GM15510 (cell line): ENCODE results near the gene ENDOV.
A peak's percentile ranks its signal among the peaks of the same experiment; 100 is the strongest.

Experiments used
- POLR2A ChIP-seq: IDR thresholded peaks from 3 replicates; pipeline ENCODE4 v1.6.1; 2011; ENCODE audit warnings: borderline replicate concordance; ENCODE audit not compliant: insufficient read length; ENCODE audit errors: extremely low read depth

ENDOV gene

GRCh38 chr17:80414803-80415625, at the start of gene ENDOV:
Gene ENDOV (plus strand): TSS chr17:80415167. CDS start chr17:80415195, 28 bp downstream.
- peak; percentile 71 for TF ChIP-seq POLR2A

GRCh38 chr17:80365983-80366382, 49.0 kb upstream of the ENDOV start:
- no peak for TF ChIP-seq POLR2A

- TF ChIP-seq POLR2A: no peak
Observed at GRCh38 chr17:80367503-80367902, 47.5 kb upstream of the ENDOV start.

- no peak for TF ChIP-seq POLR2A
Observed at GRCh38 chr17:80371196-80371595, 43.8 kb upstream of the ENDOV start.

DNA sequence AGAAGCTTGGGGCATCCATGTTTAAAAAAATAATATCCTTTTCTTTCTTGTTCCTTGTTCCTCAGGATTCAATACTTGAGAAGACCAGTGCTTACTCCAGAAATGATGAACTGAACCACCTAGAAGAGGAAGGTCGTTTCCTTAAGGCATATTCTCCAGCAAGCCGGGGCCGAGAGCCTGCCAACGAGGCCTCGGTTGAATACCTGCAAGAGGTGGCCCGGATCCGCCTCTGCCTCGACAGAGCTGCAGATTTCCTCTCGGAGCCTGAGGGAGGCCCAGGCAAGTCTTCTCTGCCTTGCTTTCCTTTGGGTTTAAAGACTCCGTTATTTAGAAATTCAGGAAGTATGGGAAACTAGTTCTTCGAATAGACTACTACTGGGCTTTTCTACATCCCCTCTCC, 42.5 kb upstream of the ENDOV start:
- no peak for TF ChIP-seq POLR2A

- no peak for TF ChIP-seq POLR2A
Observed at GRCh38 chr17:80372922-80373570, 41.9 kb upstream of the ENDOV start.

GRCh38 chr17:80374039-80374731, 40.8 kb upstream of the ENDOV start:
- no peak for TF ChIP-seq POLR2A

- TF ChIP-seq POLR2A: no peak
Observed at GRCh38 chr17:80374732-80375585, 40.0 kb upstream of the ENDOV start.

DNA sequence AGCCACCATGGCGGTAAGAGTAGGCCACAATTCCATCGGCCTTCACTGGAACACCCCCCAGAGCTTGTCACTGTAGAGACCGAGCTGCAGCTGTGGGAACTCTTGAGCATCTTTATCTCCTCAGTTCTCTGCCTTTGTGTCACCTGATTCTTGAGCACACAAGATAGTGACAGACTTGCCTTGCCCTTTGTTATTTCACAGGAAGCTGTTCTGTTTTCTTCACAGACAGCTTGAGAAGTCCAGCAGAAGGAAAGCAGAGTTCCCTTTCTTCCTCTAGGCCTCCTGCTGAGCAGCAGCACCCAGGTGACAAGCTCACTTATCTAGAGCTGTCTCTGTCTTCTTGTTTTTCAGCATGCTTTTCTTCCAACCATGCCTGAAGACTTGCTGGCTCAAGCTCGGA, 38.4 kb upstream of the ENDOV start:
- no peak for TF ChIP-seq POLR2A

DNA sequence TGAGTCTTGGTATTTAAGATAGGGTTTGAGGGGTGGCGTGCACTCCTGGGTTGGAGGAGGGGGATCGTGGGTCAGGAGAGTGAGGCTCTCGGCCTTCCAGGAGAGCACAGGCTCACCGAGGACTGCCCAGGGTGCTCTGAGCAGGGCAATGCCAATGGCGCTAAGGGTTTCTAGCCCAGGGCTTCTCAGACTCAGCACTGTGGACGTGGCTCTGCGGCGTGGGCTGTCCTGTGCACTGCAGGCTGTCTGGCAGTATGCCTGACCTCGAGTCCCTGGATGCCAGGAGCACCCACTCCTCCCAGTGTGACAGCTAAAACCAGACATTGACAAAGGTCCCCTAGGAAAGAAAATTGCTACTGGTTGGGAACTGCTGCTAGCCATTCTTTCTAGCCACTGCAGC, 37.2 kb upstream of the ENDOV start:
- TF ChIP-seq POLR2A: no peak

GRCh38 chr17:80379348-80379747, 35.6 kb upstream of the ENDOV start:
- no peak for TF ChIP-seq POLR2A

GRCh38 chr17:80380068-80380467, 34.9 kb upstream of the ENDOV start:
- TF ChIP-seq POLR2A: no peak

DNA sequence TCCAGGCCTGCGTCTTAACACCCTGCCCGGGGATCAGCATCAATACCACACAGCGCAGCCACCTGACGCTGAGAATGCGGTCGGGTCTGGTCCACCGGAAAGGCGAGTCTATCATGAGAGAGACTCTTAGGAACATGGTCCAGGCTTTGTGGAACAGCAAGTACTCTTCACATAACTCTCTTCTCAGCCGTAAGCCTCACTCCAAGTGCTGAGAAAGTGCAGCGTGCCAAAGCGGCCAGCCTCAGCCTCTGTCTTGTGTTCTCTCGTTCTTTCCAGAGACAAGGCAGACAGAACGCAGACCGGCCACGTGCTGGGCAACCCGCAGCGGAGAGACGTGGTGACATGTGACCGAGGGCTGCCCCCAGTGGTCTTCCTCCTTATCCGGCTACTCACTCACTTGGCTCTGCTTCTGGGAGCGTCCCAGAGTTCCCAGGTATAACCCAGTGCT, 34.4 kb upstream of the ENDOV start:
- TF ChIP-seq POLR2A: no peak

DNA sequence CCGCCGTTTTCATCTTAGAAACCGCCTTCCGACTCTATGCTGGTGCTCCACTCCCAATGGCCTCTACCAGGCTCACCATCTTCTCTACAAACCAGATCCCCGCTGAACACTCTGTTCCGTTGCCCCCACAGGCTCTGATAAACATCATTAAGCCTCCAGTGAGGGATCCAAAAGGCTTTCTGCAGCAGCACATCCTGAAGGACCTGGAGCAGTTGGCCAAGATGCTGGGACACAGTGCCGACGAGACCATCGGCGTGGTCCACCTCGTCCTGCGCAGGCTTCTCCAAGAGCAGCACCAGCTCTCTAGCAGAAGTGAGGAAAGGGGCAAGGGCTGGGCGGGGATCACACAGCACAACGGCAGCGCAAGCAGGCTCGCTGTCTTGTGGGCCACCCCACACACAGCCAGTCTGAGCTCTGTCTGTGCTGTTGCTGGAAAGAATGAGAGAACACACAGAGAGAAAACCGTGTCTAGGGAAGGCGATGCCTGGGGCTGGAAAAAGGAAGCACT, 33.5 kb upstream of the ENDOV start:
- TF ChIP-seq POLR2A: no peak

GRCh38 chr17:80382446-80382845, 32.5 kb upstream of the ENDOV start:
- TF ChIP-seq POLR2A: no peak

DNA sequence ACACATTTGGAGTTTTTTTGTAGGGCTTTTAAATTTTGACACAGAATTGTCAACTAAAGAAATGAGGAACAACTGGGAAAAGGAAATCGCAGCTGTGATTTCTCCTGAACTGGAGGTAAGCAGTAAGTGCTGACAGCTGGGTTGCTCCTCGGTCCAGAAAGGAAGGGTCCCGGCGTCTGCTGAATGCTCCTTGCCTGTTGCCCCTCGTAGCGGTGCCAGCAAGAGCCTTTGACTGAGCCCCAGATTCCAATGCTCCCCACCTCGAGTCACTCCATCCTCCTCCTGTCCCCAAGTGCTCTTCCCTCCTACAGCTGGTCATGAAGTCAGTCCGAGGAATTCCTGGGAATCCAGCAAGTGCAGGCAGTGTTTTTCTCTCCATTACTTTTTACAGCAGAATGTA, 32.0 kb upstream of the ENDOV start:
- TF ChIP-seq POLR2A: no peak
